Left ventricle myocardium inferior (tissue), 1 donor: Measurements from ENCODE around the gene SAPCD2. TPM values are rescaled to one million over a fixed set of nuclear protein-coding genes. Genes with fewer than 3 reads are reported as not detected.

Experiments
- DNase-seq: peaks from one replicate; pipeline ENCODE4 v3.0.0-alpha.2; 2020
- H3K27ac ChIP-seq: fragments of 200-600 bp; replicated peaks from 2 replicates; pipeline ENCODE4 v1.8.0; 2021
- H3K27me3 ChIP-seq: fragments of 200-600 bp; 2 replicates; pipeline ENCODE4 v1.8.0; 2021; ENCODE audit warnings: low read depth
- H3K36me3 ChIP-seq: fragments of 200-600 bp; 2 replicates; pipeline ENCODE4 v1.8.0; 2021
- H3K4me1 ChIP-seq: fragments of 200-600 bp; 2 replicates; pipeline ENCODE4 v1.8.0; 2021
- H3K4me3 ChIP-seq: fragments of 200-600 bp; 2 replicates; pipeline ENCODE4 v1.8.0; 2021; ENCODE audit warnings: mild to moderate bottlenecking, moderate library complexity
- H3K9me3 ChIP-seq: fragments of 200-600 bp; replicated peaks from 2 replicates; pipeline ENCODE4 v1.8.0; 2021
- intact Hi-C: fragments of 100-400 bp; cut with micrococcal nuclease; formaldehyde crosslinking; loops from one replicate; pipeline ENCODE4 v1.11.0; 2022
- total RNA-seq: library from RNA; stranded (reverse); fragmentation: NEBNext Ultra II Directional; extraction: Animal tissue kit (Norgen Biotek cat#: 25700); gene quantifications from one replicate; pipeline ENCODE4 v1.2.1, GENCODE V29; 2021
- TF ChIP-seq, protein P1 (sequence below): fragments of 200-600 bp; IDR thresholded peaks from 2 replicates; pipeline ENCODE4 v1.8.0; 2021; ENCODE audit warnings: antibody characterized with exemption, mild to moderate bottlenecking, borderline replicate concordance
- donor health status: DM: no; HTN: yes; CAD: no; lungs with severe emphysema.

SAPCD2 gene
- total RNA-seq, 1 donor from 2014 or later = 0.25 TPM

DNA sequence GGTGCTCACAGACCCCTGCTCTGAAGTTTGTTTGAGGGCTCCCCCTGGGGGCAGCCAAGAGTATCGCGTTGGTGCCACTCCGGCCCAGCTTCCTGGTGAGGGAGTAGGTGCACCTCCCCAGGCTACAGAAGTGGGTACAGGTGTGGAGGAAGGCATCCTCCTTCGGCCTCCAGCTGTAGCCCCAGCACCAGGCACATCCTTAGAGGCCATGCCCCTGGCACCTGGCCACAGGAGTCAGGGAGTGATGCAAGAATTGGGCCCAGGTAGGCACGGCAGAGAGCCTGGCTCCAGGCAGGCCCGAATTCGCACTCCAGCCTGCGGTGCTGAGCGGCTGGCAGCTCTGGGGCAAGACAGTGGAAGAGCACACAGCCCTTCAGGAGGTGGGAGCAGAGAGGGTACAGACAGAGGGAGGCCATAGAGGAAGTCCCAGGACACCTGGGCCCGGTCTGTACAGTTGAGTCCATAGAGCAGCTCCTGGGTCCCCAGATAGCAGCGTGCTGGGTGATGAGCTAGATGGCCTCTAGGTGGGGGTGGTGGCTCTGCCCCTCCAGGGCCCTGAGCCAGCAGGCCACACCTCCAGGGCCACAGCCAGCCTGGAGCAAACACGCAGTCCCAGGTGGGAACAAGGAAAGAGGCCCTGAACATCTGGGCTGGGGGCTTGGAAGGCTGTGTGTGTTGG lies 2.4 kb downstream of the SAPCD2 start:
- intact Hi-C loops = no loop called here
- no peak overlapping the region for H3K4me3 ChIP-seq
- peaks cover 13% of the 10 kb centered on the region for H3K27me3 ChIP-seq
- no peak overlapping the region for H3K27ac ChIP-seq
- H3K4me1 ChIP-seq = peaks cover 31% of the 10 kb centered on the region
- TF ChIP-seq, protein P1, sequence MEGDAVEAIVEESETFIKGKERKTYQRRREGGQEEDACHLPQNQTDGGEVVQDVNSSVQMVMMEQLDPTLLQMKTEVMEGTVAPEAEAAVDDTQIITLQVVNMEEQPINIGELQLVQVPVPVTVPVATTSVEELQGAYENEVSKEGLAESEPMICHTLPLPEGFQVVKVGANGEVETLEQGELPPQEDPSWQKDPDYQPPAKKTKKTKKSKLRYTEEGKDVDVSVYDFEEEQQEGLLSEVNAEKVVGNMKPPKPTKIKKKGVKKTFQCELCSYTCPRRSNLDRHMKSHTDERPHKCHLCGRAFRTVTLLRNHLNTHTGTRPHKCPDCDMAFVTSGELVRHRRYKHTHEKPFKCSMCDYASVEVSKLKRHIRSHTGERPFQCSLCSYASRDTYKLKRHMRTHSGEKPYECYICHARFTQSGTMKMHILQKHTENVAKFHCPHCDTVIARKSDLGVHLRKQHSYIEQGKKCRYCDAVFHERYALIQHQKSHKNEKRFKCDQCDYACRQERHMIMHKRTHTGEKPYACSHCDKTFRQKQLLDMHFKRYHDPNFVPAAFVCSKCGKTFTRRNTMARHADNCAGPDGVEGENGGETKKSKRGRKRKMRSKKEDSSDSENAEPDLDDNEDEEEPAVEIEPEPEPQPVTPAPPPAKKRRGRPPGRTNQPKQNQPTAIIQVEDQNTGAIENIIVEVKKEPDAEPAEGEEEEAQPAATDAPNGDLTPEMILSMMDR = peak; percentile 86
- no peaks in the 10 kb centered on the region for H3K9me3 ChIP-seq
- DNase-seq = peak; percentile 77
- H3K36me3 ChIP-seq = no peaks in the 10 kb centered on the region

DNA sequence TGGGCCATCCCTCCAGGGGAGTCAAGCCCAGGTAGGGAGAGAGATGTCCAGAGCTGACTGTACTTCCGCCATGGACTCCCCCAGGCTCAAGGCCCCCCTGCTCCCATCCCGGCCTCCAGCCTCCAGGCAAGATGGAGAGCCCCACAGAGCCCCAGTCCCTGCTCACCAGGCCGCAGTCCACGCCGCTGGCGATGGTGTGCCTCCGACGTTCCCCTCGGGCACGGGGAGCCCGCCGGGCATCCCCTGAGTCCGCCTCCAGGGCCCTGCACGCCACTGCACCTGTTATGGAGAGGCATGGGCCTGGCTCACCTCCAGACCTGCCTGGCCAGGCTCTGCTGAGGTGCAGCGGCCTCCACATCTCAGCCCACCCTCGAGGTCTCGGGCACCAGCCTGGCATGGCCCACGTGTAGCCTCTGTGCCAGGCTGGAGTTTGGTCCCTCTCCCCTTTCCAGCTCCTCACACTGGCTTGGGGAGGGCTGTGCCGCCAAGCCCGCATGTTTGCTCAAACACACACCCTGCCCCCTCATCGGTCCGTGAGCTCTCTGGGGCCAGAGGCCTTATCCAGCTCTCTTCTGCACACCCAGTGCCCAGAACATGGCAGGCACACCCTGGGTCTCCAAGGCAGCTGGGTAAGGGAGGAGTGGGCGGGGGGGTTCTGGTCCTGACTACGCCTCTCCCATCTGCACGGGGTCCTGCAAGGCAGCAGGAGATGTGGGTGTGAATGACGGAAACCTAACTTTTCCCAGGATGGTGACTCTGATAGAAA lies 4.1 kb downstream of the SAPCD2 start:
- intact Hi-C loops = no loop called here
- TF ChIP-seq, protein P1 = no peak

DNA sequence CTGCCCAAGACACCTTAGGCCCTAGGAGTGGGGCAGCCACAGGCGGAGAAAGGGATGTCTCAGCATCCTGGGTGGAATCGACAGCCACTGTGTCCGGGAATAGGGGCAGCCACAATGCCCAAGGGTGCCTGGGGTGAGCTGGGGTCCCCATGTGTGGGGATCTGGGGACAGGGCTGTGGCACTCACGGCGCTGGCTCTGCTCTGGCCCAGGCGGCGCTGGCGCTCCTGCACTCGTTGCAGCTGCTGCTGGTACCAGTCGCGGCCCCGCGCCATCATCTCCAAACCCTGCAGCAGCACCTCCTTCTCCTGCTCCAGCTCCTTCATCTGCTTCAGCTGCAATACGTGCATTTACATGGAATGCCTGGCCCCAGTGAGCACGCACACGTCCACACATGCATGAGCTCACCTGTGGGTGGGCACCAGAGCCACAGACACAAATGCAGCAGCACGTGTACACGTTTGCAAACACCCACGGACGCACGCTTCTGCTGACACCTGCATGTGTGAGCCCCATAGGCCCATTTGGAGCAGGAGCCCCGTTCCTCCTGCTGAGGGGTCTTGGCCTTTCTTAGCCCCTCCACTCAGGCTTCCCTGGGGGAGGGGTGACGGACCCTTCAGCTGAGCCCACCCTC lies 4.9 kb downstream of the SAPCD2 start:
- H3K36me3 ChIP-seq = no peaks in the 10 kb centered on the region
- intact Hi-C loops = no loop called here
- H3K27me3 ChIP-seq = peaks cover 13% of the 10 kb centered on the region
- H3K9me3 ChIP-seq = no peaks in the 10 kb centered on the region
- TF ChIP-seq, protein P1 = no peak
- peaks cover 19% of the 10 kb centered on the region for H3K4me1 ChIP-seq
- H3K27ac ChIP-seq = no peak overlapping the region
- DNase-seq = no peak
- H3K4me3 ChIP-seq = no peak overlapping the region

More for the DNA sequence above, 4.1 kb downstream of the SAPCD2 start:
- peaks cover 26% of the 10 kb centered on the region for H3K4me1 ChIP-seq
- H3K9me3 ChIP-seq = no peaks in the 10 kb centered on the region
- no peaks in the 10 kb centered on the region for H3K36me3 ChIP-seq
- H3K27me3 ChIP-seq = peaks cover 13% of the 10 kb centered on the region
- no peak overlapping the region for H3K27ac ChIP-seq
- no peak overlapping the region for H3K4me3 ChIP-seq
- no peak for DNase-seq

DNA sequence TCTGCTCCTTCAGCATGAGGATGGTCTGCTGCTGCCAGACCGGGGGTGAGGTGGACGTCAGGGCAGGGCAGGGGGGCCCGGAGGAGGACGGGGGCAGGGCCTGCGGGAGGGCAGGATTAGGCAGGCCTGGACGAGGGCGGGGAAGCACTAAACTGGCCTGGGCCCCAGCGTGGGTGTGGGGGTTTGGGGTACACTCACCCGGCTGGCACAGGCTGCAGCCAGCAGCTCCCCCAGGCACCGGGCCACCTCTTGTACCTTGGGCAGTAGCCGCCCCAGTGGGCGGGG lies 5.5 kb downstream of the SAPCD2 start:
- DNase-seq = no peak
- Histone ChIP-seq H3K4me1 (peaks cover 14% of the 10 kb centered on the region), H3K27me3 (peaks cover 13% of the 10 kb centered on the region), H3K36me3 (no peaks in the 10 kb centered on the region), H3K4me3 (no peak overlapping the region), H3K27ac (no peak overlapping the region), H3K9me3 (no peaks in the 10 kb centered on the region)
- TF ChIP-seq, protein P1 = no peak
- intact Hi-C loops = no loop called here

DNA sequence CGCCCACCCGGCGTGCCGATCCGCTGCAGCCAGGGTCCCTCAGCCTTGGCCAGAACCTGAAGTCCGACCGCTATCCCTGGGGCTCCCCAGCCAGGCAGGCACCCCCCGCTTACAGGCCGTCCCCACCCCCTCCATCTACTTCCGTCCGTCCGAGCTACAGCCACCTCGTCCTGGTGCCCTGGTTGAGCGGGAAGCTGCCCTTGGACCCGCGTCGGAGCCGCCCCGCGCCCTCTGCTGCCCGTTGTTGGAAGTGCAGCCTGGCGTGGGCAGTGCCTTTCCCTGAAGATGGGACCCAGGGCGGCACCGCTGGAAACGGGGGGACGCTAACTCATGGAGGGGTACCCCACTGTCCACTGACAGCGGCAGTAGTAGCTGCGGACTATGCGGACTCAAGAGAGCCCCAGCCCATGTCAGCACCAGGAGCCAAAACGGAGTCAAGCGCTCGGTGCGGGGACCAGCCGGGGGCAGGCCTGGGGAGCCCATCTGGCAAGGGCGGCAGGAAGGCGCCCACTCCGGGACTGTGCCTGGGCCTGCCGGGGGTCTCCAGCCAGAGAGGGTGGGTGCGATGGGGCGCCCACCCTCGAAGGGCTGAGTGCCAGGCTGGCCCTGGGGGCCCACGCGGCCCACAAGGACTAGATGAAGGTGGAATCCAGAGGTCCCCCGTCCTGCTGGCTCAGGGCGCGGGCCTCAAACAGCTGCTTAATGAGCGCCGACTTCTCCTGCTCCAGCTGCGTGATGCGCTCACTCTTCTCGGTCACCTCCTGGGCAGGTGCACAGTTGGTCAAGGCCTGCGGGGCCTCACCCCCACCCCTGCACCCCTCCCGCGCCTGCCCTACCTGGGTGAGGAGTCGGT lies 6.1 kb downstream of the SAPCD2 start:
- intact Hi-C loops = no loop called here
- Histone ChIP-seq H3K36me3 (no peaks in the 10 kb centered on the region), H3K4me3 (no peak overlapping the region), H3K9me3 (no peaks in the 10 kb centered on the region), H3K4me1 (peaks cover 9% of the 10 kb centered on the region), H3K27me3 (peaks cover 7% of the 10 kb centered on the region), H3K27ac (no peak overlapping the region)
- peak; percentile 77 for DNase-seq
- TF ChIP-seq, protein P1 = peak; percentile 98
